Measurements from ENCODE around the gene ALK. TPM values are rescaled to one million over a fixed set of nuclear protein-coding genes. Genes with fewer than 3 reads are reported as not detected.

The ALK gene
- total RNA-seq, 2 experiments from 2014 or later: not detected

GRCh38 chr2:29789911-29790485 is 131.4 kb downstream of the ALK start:
- no peak overlapping the region for H3K4me3 Mint-ChIP-seq
- no peak overlapping the region for H3K27ac Mint-ChIP-seq
- H3K36me3 Mint-ChIP-seq (ENCODE audit: low read depth): no peaks in the 10 kb centered on the region
- DNase-seq: no peak
- POLR2A ChIA-PET: no interaction called here
- no peaks in the 10 kb centered on the region for H3K9me3 Mint-ChIP-seq
- CTCF ChIA-PET: no interaction called here
- H3K4me1 Mint-ChIP-seq: no peaks in the 10 kb centered on the region
- H3K27me3 Mint-ChIP-seq: peaks cover 3% of the 10 kb centered on the region

DNA sequence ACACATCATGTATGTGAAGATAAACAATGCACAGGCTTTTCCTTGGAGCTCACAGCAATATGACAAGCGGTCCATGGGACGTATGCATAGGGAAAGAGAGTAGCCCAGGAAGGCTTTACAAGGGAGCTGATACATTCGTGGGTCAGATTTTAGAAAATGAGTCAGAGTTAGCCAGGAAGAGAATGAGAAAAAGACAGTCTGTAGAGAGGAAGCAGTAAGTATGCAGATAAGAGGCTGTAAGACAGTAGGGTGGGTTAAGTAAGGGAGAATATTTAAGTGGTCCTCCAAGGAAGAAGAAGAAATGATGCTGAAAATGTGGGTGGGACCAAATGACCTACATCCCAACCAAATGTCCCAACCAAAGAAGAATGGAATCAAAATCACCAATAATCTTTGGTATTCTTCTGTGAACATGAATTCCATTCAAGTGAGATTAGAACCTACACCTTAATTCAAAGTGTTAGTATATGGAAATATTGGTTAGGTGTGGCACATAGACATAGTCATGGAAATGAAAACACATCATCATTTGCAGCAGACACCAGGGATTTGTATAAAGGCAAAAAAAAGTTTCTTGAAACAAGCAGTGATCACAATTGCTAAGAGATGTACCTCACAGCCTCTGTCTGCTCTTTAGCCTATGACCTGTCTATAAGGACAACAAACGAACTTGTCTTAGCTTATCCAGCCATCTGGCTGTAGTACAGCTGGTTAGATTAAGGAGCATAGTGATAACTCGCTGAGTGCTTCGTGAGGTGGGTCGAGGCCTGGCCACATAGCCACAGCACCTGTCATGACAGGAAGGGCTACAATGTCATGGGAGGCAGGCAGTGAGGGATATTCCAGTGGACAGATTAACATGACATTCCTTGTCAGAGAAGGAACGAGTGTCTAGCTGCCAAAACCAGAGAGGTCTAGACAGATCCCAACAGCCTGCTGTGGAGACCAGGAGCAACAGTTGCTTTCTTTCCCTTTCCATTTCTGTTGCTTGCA is 133.6 kb downstream of the ALK start:
- CTCF ChIA-PET: interaction anchor here (1.2 kb wide), 1 partner anchor 10 kb away, joined by 3 read pairs; no protein-coding TSS in a partner anchor

GRCh38 chr2:29786361-29786760 is 135.0 kb downstream of the ALK start:
- no peak for DNase-seq
- no peak overlapping the region for H3K27ac Mint-ChIP-seq
- ChIA-PET POLR2A (no interaction called here), CTCF (no interaction called here)
- peaks cover 4% of the 10 kb centered on the region for H3K27me3 Mint-ChIP-seq
- no peaks in the 10 kb centered on the region for H3K9me3 Mint-ChIP-seq
- no peaks in the 10 kb centered on the region for H3K36me3 Mint-ChIP-seq (ENCODE audit: low read depth)
- H3K4me1 Mint-ChIP-seq: no peaks in the 10 kb centered on the region
- H3K4me3 Mint-ChIP-seq: no peak overlapping the region

More for the DNA sequence above, 133.6 kb downstream of the ALK start:
- peaks cover 2% of the 10 kb centered on the region for H3K27me3 Mint-ChIP-seq
- no peaks in the 10 kb centered on the region for H3K36me3 Mint-ChIP-seq (ENCODE audit: low read depth)
- DNase-seq: no peak
- H3K27ac Mint-ChIP-seq: no peak overlapping the region
- POLR2A ChIA-PET: no interaction called here
- H3K4me3 Mint-ChIP-seq: no peak overlapping the region
- H3K4me1 Mint-ChIP-seq: no peaks in the 10 kb centered on the region
- no peaks in the 10 kb centered on the region for H3K9me3 Mint-ChIP-seq

DNA sequence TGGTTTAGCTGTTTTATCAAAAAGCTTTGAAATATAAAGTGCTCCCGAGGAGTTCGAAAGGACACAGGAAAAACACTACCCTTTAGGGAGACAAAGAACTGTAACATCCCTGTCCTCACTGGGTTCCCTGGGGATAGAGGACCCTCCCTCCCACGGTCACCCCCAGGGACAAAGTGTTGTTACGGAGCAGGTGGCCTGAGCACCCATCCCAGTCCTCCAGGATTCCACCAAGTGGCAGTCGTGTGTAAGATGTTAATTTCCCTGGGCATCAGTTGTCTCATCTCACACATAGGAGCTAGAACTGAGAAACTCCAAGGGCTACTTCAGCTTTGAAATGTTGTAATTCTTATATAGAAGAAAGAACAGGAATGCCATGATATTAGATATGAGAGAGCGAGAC is 137.7 kb downstream of the ALK start:
- Mint-ChIP-seq H3K4me1 (no peaks in the 10 kb centered on the region), H3K27ac (no peak overlapping the region), H3K27me3 (peaks cover 4% of the 10 kb centered on the region), H3K9me3 (no peaks in the 10 kb centered on the region), H3K36me3 (ENCODE audit: low read depth) (no peaks in the 10 kb centered on the region), H3K4me3 (no peak overlapping the region)
- CTCF ChIA-PET: no interaction called here
- no peak for DNase-seq
- POLR2A ChIA-PET: no interaction called here

DNA sequence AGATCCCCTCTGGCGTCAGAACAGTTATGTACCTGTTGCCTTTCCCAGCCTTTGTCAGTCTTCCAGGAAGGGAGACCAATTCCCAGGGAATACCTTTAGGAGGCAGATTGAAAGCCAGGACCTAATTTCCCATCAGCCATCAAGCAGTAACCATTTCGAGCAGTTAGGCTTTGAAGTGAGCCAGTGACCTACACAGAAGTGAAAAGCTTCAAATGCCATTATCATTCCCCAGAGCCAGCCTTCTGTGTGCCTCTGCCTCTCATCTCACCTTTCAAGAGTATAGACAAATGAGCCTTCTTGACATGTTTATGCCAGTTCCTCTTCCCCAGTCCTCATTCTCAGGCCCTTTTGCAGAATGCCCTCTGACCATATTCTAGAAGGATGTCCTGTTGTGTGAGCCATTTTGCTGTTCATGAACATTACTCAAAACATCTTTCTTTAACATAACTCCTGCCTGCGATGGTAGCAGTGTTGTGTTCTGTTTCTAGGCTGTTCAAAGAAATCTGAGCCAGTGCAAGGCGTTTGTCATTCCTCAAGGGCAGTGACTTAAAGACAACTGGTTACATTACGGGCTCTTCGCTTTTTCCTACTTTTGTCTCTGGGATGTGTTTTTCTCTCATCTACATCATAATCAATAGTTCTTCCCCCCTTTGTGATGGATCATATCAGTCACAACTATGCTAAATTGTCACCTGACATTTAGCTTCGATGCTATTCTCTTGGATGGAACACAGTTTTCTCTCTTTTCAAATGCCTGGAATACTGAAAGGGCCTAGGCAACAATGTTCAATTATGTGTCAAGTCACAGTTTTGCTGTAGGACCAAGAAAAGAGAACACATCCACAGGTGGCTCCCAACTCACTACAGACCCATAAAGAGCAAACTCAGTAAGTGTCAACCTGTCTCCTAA is 138.6 kb downstream of the ALK start:
- Mint-ChIP-seq H3K9me3 (no peaks in the 10 kb centered on the region), H3K27me3 (peaks cover 4% of the 10 kb centered on the region), H3K27ac (no peak overlapping the region), H3K4me3 (no peak overlapping the region), H3K36me3 (ENCODE audit: low read depth) (no peaks in the 10 kb centered on the region), H3K4me1 (no peaks in the 10 kb centered on the region)
- ChIA-PET POLR2A (no interaction called here), CTCF (no interaction called here)
- DNase-seq: no peak

- POLR2A ChIA-PET: no interaction called here
- Mint-ChIP-seq H3K9me3 (no peaks in the 10 kb centered on the region), H3K27ac (no peak overlapping the region), H3K27me3 (peaks cover 4% of the 10 kb centered on the region), H3K36me3 (ENCODE audit: low read depth) (no peaks in the 10 kb centered on the region), H3K4me3 (no peak overlapping the region), H3K4me1 (no peaks in the 10 kb centered on the region)
- CTCF ChIA-PET: no interaction called here
- DNase-seq: no peak
Measured at GRCh38 chr2:29782087-29782486, 139.3 kb downstream of the ALK start.

GRCh38 chr2:29780906-29781305 is 140.5 kb downstream of the ALK start:
- POLR2A ChIA-PET: no interaction called here
- no peak for DNase-seq
- Mint-ChIP-seq H3K36me3 (ENCODE audit: low read depth) (no peaks in the 10 kb centered on the region), H3K4me1 (no peaks in the 10 kb centered on the region), H3K27me3 (peaks cover 9% of the 10 kb centered on the region), H3K27ac (no peak overlapping the region), H3K9me3 (no peaks in the 10 kb centered on the region), H3K4me3 (no peak overlapping the region)
- CTCF ChIA-PET: no interaction called here

DNA sequence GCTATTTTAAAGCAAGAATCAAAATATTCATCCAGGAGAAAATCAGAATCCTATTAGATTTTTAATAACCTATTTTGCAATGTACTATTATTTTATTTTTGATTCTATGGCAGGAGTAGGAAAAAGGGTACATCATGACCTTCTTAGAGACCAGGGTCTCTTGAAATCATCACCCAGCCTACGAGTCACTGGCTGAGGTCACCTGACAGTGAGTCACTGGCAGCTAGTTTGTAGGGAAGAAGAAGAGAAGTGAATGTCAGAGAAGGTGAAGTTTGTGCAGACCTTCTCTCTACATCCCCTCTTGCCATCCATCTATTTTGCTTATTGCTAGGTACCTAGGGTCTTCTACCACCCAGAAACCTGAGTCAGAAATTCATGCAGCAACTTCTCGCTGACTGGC is 144.2 kb downstream of the ALK start:
- Mint-ChIP-seq H3K4me1 (no peaks in the 10 kb centered on the region), H3K27ac (no peak overlapping the region), H3K9me3 (no peaks in the 10 kb centered on the region), H3K27me3 (peaks cover 7% of the 10 kb centered on the region), H3K36me3 (ENCODE audit: low read depth) (no peaks in the 10 kb centered on the region), H3K4me3 (no peak overlapping the region)
- POLR2A ChIA-PET: no interaction called here
- DNase-seq: no peak
- CTCF ChIA-PET: no interaction called here

DNA sequence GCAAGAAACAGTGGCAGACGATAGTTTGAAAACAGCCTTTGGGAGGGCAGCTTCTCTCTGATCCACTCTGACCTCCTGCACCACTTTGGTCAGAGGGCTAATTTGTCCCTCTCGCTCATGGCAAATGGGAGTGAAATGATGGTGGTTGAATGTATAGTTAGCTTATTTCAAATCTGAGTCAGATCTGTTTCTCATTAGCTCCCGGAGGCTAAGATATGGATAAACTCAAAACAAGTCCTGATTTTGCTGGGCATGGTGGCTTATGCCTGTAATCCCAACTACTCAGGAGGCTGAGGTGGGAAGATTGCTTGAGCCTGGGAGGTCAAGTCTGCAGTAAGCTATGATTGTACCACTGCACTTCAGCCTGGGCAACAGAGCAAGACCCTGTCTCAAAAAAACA is 145.0 kb downstream of the ALK start:
- no peak for DNase-seq
- H3K36me3 Mint-ChIP-seq (ENCODE audit: low read depth): no peaks in the 10 kb centered on the region
- H3K9me3 Mint-ChIP-seq: no peaks in the 10 kb centered on the region
- peaks cover 7% of the 10 kb centered on the region for H3K27me3 Mint-ChIP-seq
- H3K4me1 Mint-ChIP-seq: no peaks in the 10 kb centered on the region
- ChIA-PET POLR2A (no interaction called here), CTCF (no interaction called here)
- H3K4me3 Mint-ChIP-seq: no peak overlapping the region
- no peak overlapping the region for H3K27ac Mint-ChIP-seq

DNA sequence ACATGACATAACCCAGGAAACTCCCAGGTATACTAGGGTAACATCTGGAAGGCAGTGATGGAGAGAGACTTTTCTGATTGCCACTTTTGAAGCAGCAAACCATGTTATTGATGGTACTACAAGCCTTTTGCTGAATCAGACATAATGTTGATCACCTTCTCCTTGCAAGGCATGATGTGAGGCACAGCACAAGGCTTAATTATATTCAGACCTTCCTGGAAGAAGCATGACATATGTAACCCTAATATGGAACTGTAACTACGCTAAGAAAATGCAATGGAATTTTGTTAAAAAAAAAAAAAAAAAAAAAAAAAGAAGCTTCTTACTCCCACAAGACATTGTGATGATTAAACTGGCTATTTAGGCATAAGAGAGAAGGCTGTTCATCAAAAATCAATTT is 145.4 kb downstream of the ALK start:
- no peaks in the 10 kb centered on the region for H3K9me3 Mint-ChIP-seq

DNA sequence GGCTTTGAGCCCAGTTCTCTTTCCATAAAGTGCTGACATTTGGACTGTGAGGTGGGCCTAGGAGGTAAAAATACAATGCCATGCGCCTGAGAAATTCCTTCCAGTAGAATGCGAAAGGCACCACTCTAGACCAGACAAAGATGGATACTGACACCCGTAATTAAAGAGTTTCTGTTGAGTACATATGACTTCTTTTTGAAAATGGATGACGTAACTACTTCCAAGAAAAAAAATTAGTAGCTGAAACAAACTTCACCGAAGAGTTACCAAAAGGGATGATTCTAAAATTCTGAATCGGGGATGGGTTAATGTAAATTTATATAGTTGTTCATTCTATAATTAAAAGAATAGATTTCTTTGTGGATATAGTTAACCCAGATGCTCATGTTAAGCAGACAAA is 146.8 kb downstream of the ALK start:
- DNase-seq: no peak
- H3K9me3 Mint-ChIP-seq: no peaks in the 10 kb centered on the region
- CTCF ChIA-PET: no interaction called here
- H3K36me3 Mint-ChIP-seq (ENCODE audit: low read depth): no peaks in the 10 kb centered on the region
- H3K27me3 Mint-ChIP-seq: peaks cover 9% of the 10 kb centered on the region
- no peaks in the 10 kb centered on the region for H3K4me1 Mint-ChIP-seq
- POLR2A ChIA-PET: no interaction called here
- H3K27ac Mint-ChIP-seq: no peak overlapping the region
- H3K4me3 Mint-ChIP-seq: no peak overlapping the region

More for the DNA sequence above, 145.4 kb downstream of the ALK start:
- H3K4me1 Mint-ChIP-seq: no peaks in the 10 kb centered on the region
- ChIA-PET CTCF (interaction anchor here (0.7 kb wide), 1 partner anchor 288 kb away, joined by 3 read pairs; no protein-coding TSS in a partner anchor), POLR2A (no interaction called here)
- peaks cover 7% of the 10 kb centered on the region for H3K27me3 Mint-ChIP-seq
- no peaks in the 10 kb centered on the region for H3K36me3 Mint-ChIP-seq (ENCODE audit: low read depth)
- H3K27ac Mint-ChIP-seq: no peak overlapping the region
- H3K4me3 Mint-ChIP-seq: no peak overlapping the region
- DNase-seq: no peak

DNA sequence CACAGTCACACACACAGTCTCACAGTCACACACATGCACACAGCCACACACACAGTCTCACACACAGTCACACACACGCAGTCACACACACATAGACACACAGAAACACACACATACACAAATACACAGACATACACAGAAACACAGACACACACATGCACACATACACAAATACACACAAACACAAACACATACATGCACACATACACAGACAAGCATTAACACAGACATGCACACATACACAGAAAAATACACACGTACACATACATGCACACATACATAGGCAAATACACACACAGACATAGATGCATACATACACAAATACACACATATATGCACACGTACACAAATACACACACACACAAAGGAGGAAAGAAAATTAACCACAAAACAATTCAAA is 150.5 kb downstream of the ALK start:
- CTCF ChIA-PET: interaction anchor here (0.6 kb wide), 1 partner anchor 23 kb away, joined by 6 read pairs; no protein-coding TSS in a partner anchor
- H3K27me3 Mint-ChIP-seq: peaks cover 4% of the 10 kb centered on the region
- no peaks in the 10 kb centered on the region for H3K4me1 Mint-ChIP-seq
- POLR2A ChIA-PET: no interaction called here
- H3K27ac Mint-ChIP-seq: no peak overlapping the region
- DNase-seq: no peak
- no peaks in the 10 kb centered on the region for H3K9me3 Mint-ChIP-seq
- no peaks in the 10 kb centered on the region for H3K36me3 Mint-ChIP-seq (ENCODE audit: low read depth)
- no peak overlapping the region for H3K4me3 Mint-ChIP-seq

GRCh38 chr2:29769847-29770246 is 151.5 kb downstream of the ALK start:
- Mint-ChIP-seq H3K9me3 (no peaks in the 10 kb centered on the region), H3K27me3 (peaks cover 2% of the 10 kb centered on the region), H3K27ac (no peak overlapping the region), H3K36me3 (ENCODE audit: low read depth) (no peaks in the 10 kb centered on the region), H3K4me3 (no peak overlapping the region), H3K4me1 (no peaks in the 10 kb centered on the region)
- ChIA-PET POLR2A (no interaction called here), CTCF (no interaction called here)
- DNase-seq: no peak
